Lower leg skin (tissue), 3 donors: ENCODE results near the gene RNF157.

Experiments used
- POLR2A ChIP-seq, 2 donors: fragments of 450-650 bp; IDR thresholded peaks; one replicate each; pipeline ENCODE4 v1.6.1; 2016 to 2017; ENCODE audit warnings: antibody characterized with exemption in 2 of 2, mild to moderate bottlenecking in 1 of 2, moderate library complexity in 1 of 2
- TF ChIP-seq, protein P1 (sequence below), 3 donors: fragments of 450-650 bp; IDR thresholded peaks; one replicate each; pipeline ENCODE4 v1.5.1; 2016; ENCODE audit warnings: antibody characterized with exemption in 3 of 3, mild to moderate bottlenecking in 3 of 3, moderate library complexity in 2 of 3

GRCh38 chr17:76148015-76148326, 92.3 kb downstream of the RNF157 start:
- TF ChIP-seq, protein P1, sequence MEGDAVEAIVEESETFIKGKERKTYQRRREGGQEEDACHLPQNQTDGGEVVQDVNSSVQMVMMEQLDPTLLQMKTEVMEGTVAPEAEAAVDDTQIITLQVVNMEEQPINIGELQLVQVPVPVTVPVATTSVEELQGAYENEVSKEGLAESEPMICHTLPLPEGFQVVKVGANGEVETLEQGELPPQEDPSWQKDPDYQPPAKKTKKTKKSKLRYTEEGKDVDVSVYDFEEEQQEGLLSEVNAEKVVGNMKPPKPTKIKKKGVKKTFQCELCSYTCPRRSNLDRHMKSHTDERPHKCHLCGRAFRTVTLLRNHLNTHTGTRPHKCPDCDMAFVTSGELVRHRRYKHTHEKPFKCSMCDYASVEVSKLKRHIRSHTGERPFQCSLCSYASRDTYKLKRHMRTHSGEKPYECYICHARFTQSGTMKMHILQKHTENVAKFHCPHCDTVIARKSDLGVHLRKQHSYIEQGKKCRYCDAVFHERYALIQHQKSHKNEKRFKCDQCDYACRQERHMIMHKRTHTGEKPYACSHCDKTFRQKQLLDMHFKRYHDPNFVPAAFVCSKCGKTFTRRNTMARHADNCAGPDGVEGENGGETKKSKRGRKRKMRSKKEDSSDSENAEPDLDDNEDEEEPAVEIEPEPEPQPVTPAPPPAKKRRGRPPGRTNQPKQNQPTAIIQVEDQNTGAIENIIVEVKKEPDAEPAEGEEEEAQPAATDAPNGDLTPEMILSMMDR (IDR thresholded peaks at IDR 0.05) = no peak
- no peak for TF ChIP-seq POLR2A (IDR thresholded peaks at IDR 0.05)
